Omental fat pad (tissue), 4 donors: ENCODE measurements around the gene ZGPAT. TPM values are rescaled to one million over a fixed set of nuclear protein-coding genes. Genes with fewer than 3 reads are reported as not detected.
"Not testable (repeated sequence)": the region's sequence is repeated elsewhere in the genome, so short reads cannot be mapped to it uniquely, and the experiment has no call there.

Source experiments
- ATAC-seq: fragments of 150-250 bp; one replicate; pipeline ENCODE4 v1.9.1; 2016; ENCODE audit warnings: mild to moderate bottlenecking, moderate library complexity; ENCODE audit not compliant: low FRiP score
- DNase-seq: peaks from one replicate; pipeline ENCODE4 v3.0.0-alpha.2; 2019; ENCODE audit warnings: low spot score
- total RNA-seq, 4 donors: library from RNA; depleted of rRNA; stranded (reverse); fragments of >200 nt; gene quantifications; one replicate each; pipeline ENCODE4 v1.1.0, GENCODE V29; 2016
- TF ChIP-seq, protein P1 (sequence below), 3 donors: fragments of 450-650 bp; IDR thresholded peaks; one replicate each; pipeline ENCODE4 v1.5.1; 2016 to 2017; ENCODE audit warnings: antibody characterized with exemption in 3 of 3, mild to moderate bottlenecking in 3 of 3, moderate library complexity in 2 of 3

The ZGPAT gene, protein sequence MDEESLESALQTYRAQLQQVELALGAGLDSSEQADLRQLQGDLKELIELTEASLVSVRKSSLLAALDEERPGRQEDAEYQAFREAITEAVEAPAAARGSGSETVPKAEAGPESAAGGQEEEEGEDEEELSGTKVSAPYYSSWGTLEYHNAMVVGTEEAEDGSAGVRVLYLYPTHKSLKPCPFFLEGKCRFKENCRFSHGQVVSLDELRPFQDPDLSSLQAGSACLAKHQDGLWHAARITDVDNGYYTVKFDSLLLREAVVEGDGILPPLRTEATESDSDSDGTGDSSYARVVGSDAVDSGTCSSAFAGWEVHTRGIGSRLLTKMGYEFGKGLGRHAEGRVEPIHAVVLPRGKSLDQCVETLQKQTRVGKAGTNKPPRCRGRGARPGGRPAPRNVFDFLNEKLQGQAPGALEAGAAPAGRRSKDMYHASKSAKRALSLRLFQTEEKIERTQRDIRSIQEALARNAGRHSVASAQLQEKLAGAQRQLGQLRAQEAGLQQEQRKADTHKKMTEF
- 10 to 100 TPM; 13.2 to 34.5 (median 20.6) TPM for total RNA-seq

DNA sequence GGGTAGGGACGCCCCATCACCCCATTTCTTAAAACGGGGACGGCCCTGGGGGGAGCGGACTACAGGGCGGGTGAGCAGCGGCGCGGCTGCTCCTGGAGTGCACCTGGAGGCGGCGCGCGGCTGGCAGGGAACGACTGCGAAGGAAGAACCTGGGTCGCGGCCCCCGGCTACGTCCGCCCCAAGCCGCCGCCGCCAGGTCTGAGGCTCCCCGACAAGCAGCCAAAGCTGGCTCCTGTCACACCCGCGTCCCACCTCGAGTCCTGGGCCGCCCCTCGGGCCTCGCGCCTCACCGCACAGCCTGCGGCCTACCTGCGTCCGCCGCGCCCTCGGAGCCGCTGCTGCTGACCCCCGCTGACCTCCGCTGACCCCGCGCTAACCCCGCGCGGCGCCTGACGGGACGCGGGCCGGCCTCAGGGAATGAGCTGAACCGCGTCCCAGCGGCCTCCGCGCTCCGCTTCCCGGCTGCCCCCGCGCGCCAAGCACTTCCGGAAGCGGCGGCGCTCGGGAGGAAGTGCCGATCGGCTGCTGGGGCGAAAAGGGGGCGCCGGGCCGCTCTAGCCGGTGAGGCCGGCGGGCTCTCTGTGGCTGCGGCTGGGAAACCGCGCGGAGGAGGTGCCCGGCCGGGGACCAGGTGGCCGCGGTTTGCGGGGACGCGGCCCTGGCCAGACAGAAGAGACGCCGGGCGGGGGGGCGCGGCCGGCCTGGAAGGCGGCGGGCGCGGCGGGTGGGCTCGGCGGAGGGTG lies at the start of gene ZGPAT, which contains the start of gene ARFRP1:
TSS of gene ZGPAT (plus strand) at position 482 of the 743 bp plus-strand sequence. CDS start 542 bp downstream, outside the sequence.
TSS of gene ARFRP1 (minus strand) at position 419 of the 743 bp plus-strand sequence. CDS start 885 bp downstream, outside the sequence.
- TF ChIP-seq, protein P1, sequence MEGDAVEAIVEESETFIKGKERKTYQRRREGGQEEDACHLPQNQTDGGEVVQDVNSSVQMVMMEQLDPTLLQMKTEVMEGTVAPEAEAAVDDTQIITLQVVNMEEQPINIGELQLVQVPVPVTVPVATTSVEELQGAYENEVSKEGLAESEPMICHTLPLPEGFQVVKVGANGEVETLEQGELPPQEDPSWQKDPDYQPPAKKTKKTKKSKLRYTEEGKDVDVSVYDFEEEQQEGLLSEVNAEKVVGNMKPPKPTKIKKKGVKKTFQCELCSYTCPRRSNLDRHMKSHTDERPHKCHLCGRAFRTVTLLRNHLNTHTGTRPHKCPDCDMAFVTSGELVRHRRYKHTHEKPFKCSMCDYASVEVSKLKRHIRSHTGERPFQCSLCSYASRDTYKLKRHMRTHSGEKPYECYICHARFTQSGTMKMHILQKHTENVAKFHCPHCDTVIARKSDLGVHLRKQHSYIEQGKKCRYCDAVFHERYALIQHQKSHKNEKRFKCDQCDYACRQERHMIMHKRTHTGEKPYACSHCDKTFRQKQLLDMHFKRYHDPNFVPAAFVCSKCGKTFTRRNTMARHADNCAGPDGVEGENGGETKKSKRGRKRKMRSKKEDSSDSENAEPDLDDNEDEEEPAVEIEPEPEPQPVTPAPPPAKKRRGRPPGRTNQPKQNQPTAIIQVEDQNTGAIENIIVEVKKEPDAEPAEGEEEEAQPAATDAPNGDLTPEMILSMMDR (IDR thresholded peaks at IDR 0.05): no peak
- peak; percentile 82 for ATAC-seq
- DNase-seq: no peak

DNA sequence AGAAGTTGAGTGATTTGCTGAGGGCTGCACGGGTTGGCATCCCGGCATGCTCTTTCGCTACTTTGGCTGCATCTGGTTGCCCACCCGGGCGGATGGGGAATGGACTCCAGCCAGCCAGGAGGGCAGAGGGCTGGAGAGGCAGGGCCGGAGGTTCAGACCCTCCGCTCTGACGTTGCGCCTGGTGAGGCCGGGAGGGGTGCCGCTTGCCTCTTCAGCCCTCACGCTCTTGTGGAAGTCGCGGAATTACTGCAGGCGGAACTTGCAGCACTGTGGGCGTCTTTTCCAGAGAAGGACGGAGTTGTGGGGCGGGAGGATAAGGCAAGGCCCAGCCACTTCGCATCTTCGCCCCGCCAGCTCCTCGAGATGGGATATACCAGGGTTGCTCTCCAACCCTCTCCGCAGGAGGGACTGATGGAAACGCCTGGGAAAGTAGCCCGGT lies 49.1 kb upstream of the ZGPAT start:
- TF ChIP-seq, protein P1 (IDR thresholded peaks at IDR 0.05): no peak
- no peak for DNase-seq
- peak; percentile 25 for ATAC-seq

DNA sequence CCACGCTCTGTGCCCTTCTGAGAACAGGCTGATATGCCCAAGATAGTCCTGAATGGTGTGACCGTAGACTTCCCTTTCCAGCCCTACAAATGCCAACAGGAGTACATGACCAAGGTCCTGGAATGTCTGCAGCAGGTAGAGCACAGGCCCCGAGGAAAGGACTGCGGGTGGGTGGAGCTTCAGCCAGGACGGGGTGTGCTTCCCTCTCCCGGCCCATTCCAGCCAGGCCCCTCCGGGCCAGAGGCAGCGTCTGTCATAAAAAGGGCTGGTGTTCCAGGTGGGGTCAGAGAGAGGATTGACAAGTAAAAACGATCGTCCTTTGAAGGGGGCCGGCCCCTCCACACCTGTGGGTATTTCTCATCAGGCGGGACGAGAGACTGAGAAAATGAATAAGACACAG lies 48.5 kb upstream of the ZGPAT start:
- TF ChIP-seq, protein P1 (IDR thresholded peaks at IDR 0.05): no peak
- DNase-seq (no peak), ATAC-seq (no peak)

DNA sequence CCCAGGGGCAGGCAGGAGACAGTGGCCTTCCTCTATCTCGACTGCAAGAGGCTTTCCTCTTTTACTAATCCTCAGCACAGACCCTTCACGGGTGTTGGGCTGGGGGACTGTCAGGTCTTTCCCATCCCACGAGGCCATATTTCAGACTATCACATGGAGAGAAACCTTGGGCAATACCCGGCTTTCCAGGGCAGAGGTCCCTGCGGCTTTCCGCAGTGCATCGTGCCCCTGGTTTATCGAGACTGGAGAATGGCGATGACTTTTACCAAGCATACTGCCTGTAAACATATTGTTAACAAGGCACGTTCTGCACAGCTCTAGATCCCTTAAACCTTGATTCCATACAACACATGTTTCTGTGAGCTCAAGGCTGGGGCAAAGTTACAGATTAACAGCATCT lies 47.7 kb upstream of the ZGPAT start:
- ATAC-seq, DNase-seq: not testable (repeated sequence)

DNA sequence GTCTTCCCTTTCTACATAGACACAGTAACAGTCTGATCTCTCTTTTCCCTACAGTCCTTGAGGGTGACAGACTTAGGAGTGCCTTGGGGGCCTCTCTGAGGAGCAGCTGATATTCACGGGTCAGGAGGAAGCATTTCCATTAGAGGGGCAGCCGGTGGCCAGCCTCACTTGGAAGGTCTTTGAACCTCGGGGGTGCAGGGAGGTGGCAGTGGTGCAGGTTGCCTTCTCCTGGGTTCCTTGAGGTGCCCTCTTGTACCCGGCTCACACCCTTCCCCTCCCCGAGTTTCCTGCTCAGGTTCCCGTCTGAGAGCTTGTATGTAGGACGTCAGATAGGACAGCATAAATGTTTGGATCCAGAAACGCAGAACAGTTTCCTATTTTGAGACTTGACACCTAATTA lies 47.2 kb upstream of the ZGPAT start:
- no peak for DNase-seq
- no peak for ATAC-seq
- TF ChIP-seq, protein P1 (IDR thresholded peaks at IDR 0.05): no peak

DNA sequence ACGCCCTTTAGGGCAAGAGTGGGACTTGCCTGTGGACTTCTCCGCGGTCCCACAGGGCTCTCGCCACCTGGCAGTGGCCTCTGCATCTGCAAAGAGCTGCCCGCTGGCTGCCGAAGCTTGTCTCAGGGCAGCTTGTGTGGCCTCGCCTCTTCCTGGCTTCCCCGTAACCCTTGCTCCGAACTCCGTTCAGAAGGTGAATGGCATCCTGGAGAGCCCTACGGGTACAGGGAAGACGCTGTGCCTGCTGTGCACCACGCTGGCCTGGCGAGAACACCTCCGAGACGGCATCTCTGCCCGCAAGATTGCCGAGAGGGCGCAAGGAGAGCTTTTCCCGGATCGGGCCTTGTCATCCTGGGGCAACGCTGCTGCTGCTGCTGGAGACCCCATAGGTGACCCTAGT lies 46.7 kb upstream of the ZGPAT start:
- TF ChIP-seq, protein P1 (IDR thresholded peaks at IDR 0.05): no peak
- ATAC-seq: no peak
- DNase-seq: no peak
